PFSK-1 (cell line): ENCODE results near the gene BRDT.

ENCODE experiments used
- FOXP2 ChIP-seq: optimal IDR thresholded peaks from 2 replicates; pipeline ENCODE3; 2011; ENCODE audit warnings: borderline replicate concordance, control low read depth, inconsistent platforms; ENCODE audit not compliant: insufficient read depth; ENCODE audit errors: extremely low read length, extremely low read depth
- POLR2AphosphoS5 ChIP-seq: IDR thresholded peaks from 2 replicates; pipeline ENCODE4 v1.6.1; 2012; ENCODE audit warnings: low read depth, mild to moderate bottlenecking, control low read depth, low read length, moderate library complexity
- REST ChIP-seq, 2 experiments: IDR thresholded peaks; 2 replicates each; pipeline versions ENCODE4 v1.6.1 to v1.8.0; 2011 to 2012; ENCODE audit warnings: low read depth in 2 of 2, low read length in 2 of 2, control low read depth in 1 of 2, inconsistent platforms in 1 of 2, mild to moderate bottlenecking in 1 of 2, moderate library complexity in 1 of 2; ENCODE audit not compliant: insufficient read depth in 1 of 2
- SIN3A ChIP-seq: IDR thresholded peaks from 2 replicates; pipeline ENCODE4 v1.6.1; 2012; ENCODE audit warnings: mild to moderate bottlenecking, low read length, moderate library complexity, borderline replicate concordance; ENCODE audit not compliant: insufficient read depth
- TAF1 ChIP-seq: IDR thresholded peaks from 2 replicates; pipeline ENCODE4 v1.6.1; 2012; ENCODE audit warnings: low read length, control low read depth, borderline replicate concordance; ENCODE audit not compliant: insufficient read depth

BRDT gene

DNA sequence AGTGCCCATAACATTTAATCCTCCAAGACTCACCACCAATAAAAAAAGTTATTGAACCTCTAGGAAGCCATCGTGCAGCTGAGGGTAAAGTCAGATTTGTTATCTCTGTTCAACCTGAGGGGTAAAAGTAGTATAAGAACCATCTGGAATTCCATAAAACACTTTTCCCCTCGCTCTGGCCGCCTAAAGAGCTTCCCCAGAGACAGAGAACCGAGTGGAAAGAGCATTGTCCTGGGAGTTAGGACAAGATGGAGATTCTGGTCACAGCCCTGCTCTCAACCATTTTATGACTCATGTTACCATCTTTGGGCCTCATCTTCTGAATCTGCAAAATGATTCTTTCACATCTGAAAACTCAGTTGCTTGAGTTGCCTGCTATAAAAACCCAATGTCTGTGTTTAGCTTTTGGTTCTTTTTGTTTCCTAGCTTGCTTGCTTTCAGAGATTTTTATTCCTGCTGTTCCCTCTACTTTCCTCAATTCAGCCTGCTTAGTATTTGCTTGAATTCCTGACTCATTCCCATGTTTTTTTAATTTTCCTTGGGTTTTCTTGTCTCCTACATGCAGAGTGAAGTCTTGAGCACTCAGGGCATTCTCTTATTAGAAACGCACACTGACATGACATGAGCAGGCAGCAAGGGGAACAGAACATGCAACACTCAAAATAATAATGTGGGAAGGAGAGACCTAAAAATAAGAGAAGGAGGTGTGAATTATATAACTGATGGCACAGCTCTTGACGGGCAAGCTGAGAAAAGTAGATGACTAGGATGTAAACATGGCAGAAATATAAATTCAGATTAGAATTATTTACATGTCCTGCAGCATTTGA lies 82.3 kb downstream of the BRDT start:
- TF ChIP-seq POLR2AphosphoS5 (no peak), TAF1 (no peak), SIN3A (no peak), REST (IDR thresholded peaks at IDR 0.05; ENCODE audit: insufficient read depth in 1 of 2, low read depth in 2 of 2, low read length in 2 of 2) (no peak), FOXP2 (no peak)

DNA sequence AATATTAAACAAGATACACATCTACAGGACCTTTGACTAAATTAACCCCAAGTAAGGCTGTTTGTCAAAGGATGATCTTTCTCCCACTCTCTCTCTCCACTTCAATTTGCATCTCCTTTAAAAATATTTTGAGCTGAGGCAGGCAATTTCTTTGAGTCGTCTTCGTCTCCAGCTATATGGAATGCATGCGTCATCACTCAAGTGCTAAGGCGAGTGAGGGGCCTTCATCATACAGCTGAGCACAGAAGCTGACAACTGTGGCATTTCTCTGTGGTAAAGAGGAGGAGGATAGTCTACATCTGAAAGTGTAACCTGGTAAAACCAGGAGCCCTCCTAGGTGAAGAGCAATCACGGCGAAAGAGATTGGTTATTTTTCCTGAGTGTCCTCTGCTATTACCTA lies 88.2 kb downstream of the BRDT start:
- TF ChIP-seq POLR2AphosphoS5 (no peak), FOXP2 (no peak), SIN3A (no peak), TAF1 (no peak), REST (IDR thresholded peaks at IDR 0.05; ENCODE audit: insufficient read depth in 1 of 2, low read depth in 2 of 2, low read length in 2 of 2) (no peak)

DNA sequence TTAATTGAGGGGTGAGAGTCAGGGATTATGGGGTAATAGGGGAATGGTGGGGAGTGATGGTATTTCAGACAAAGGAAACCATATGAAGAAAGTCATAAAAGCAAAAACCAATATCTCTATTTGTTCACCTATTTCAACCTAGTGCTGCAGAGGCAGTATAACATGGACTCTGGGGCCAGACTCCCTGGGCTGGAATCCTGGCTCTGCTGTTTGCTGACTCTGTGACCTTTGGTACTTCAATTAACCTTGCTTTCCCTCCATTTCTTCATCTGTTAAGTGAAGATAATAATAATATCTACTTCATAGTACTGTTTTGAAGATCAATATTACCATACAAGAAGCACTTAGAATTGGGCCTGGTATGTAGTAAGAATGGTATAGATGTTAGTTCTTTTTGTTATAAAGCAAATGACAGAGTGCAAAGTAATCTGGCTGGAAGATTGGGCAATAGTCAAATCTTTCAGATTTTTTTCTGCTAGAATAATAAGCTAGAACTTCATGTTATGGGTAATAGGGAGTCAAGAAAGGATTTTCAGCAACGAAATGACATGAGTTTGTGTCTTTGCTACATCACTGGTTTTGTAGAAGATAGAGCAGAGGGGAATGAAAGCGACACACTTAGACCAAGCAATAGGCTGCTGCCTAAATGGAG lies 89.6 kb downstream of the BRDT start:
- TF ChIP-seq REST (IDR thresholded peaks at IDR 0.05; ENCODE audit: insufficient read depth in 1 of 2, low read depth in 2 of 2, low read length in 2 of 2) (no peak), TAF1 (no peak), POLR2AphosphoS5 (no peak), FOXP2 (no peak), SIN3A (no peak)

- TF ChIP-seq POLR2AphosphoS5 (no peak), REST (IDR thresholded peaks at IDR 0.05; ENCODE audit: insufficient read depth in 1 of 2, low read depth in 2 of 2, low read length in 2 of 2) (no peak), TAF1 (no peak), FOXP2 (no peak), SIN3A (no peak)
Observed at GRCh38 chr1:92040971-92041370, 91.8 kb downstream of the BRDT start.
